GM12872 (cell line): ENCODE data around the gene CREG1.

ENCODE experiments used
- TF ChIP-seq, protein P1 (sequence below): IDR thresholded peaks from 3 replicates; pipeline ENCODE4 v1.5.1; 2011; ENCODE audit warnings: low read depth, mild to moderate bottlenecking, low read length, moderate library complexity; ENCODE audit not compliant: insufficient read depth

Gene CREG1

DNA sequence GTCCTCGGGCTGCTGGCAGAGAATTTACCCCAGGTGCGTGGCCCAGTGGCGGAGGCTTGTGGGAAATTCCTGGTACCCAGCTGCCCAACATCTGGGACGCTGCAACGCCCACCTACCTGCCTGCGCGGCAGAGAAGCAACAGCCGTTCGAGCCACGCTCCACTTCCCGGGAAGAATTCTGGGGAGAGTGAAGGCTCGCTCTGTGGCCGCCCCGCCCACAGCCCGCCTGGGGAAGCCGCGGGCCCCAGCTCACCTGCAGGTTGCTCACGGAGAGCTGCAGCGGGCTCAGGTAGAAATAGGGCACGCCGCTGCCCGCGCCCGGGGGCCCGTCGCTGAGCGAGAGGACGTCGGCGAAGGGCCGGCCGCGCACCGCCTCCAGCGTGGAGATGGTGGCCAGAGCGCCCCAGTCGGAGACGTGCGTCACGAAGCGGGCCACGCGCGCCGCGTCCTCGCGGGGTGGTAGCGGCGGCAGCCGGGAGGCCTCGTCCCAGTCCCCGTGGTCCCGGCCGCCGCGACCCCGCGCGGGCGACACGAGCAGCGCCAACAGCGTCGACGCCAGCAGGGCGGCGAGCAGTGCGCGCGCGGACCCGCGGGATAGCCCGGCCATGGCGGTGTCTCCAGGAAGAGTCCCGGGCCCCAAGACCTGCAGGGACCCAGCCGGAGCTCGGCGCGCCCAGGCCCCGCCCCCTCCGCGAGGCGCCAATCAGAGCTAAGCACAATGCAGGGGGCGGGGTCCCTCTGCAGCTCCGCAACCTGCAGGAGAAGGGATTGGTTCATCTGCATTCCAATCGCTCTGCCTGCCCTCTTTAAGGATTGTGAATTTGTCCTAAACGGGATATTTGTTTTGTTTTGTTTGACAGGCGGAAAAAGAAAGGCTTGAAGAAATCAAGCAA is at the start of gene CREG1:
CREG1 (minus strand) TSS at position 627 of the 892 bp plus-strand sequence.
- TF ChIP-seq, protein P1, sequence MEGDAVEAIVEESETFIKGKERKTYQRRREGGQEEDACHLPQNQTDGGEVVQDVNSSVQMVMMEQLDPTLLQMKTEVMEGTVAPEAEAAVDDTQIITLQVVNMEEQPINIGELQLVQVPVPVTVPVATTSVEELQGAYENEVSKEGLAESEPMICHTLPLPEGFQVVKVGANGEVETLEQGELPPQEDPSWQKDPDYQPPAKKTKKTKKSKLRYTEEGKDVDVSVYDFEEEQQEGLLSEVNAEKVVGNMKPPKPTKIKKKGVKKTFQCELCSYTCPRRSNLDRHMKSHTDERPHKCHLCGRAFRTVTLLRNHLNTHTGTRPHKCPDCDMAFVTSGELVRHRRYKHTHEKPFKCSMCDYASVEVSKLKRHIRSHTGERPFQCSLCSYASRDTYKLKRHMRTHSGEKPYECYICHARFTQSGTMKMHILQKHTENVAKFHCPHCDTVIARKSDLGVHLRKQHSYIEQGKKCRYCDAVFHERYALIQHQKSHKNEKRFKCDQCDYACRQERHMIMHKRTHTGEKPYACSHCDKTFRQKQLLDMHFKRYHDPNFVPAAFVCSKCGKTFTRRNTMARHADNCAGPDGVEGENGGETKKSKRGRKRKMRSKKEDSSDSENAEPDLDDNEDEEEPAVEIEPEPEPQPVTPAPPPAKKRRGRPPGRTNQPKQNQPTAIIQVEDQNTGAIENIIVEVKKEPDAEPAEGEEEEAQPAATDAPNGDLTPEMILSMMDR = no peak

DNA sequence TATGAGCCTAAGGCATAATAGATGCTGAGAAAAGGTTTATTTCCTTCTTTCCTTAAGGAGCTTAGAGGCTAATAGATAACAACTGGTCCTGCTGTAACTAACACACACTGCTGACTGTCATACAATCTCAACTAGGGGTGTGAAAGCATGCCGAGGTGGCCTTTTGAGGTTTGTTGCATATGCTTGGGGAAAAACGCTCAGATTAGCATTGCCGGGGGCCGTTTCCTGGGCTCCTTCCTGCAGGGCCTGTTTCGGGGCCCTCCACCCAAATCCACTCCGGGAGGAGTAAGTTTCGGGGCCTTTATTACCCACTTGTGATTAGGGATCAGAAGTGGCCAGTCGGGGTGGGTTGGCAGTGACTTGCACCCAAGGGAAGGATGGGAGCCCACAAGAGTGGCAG is 49.3 kb upstream of the CREG1 start:
- TF ChIP-seq, protein P1 = no peak

DNA sequence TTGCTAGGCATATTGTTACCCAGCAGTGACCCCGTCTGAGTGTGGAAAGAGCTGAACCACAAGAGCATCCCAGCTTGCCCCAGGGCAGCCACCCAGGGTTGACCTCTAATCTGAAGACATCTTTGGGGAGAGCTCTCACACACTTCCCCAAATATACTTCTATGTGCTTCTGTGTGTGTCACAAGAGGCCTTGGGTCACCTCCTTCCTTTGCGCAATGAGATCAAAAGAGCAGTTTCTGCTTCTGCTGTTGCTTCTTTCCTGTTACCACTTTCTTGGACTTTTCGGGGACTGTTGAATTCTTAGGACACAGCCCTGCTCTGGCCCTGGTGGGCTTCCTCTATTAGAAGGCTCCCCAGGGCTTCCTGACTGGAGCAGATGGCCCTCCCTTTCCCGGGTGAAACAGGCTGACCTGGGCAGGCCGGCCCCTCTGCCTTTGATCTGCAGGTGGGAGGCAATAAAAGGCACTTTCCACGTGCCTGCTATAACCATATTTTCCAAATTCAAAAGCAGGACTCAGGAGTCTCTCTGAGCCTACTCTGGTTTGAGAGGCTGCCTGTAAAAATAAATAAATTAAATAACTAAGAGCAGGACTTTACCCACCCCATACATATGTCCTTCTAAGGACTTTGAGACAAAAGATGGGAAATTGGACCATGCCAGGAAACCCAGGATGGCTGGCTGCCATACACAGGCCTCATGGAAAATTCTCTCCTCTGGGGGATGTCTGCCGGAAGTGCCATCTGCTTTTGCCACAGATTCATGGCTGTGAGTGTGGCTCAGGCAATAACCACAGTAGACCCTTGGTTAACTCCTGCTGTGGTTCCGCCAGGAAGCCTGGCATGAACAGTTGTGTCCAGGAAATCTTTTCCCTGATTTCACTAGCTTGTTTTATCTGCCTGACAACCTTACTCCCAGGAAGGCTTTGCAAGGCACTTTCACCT is 48.2 kb upstream of the CREG1 start:
- TF ChIP-seq, protein P1 = no peak

DNA sequence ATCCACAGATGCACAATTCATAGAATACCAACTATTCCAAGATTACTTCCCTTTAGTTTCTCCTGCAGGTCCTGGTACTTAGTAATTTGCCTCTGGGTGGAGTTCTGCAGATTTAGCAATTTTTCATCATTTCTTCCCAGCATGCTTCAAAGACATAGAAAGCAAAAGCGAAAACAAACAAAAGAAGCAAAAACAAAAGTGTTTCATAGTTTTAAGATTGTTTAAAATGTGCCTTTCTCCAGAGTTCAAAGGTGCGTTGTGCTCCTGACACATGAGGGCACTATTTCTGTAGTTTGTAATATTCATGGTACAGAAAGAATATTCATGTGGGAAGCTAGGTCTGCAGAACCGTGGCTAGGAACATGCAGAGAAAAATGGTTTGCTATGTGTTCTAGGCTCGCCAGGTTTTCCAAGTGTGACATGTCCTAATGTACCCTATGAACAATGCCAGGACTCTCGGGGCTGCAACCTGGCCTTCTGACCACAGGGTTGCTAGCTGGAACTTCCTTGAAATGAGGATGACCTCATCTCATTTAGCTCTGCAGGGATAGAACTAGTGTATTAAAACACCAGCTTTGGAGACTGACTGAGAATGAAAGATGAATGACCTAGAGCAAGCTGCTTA is 46.5 kb upstream of the CREG1 start:
- TF ChIP-seq, protein P1 = peak; percentile 59

DNA sequence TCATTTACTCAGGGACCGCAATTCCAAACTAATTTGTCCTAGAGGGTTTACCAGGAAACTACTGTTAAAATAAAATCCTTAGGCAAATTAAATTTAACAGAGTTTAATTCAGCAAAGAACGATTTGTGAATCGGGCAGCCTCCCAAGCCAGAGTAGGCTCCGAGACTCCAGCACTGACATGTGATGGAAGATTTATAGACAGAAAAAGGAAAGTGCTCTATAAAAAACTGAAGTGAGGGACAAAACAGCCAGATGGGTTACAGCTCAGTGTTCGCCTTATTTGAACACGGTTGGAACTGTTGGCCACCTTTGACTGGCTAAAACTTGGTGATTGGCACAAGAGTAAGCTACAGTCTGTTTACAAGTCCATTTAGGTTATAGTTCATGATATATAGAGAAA is 41.3 kb upstream of the CREG1 start:
- TF ChIP-seq, protein P1 = no peak

DNA sequence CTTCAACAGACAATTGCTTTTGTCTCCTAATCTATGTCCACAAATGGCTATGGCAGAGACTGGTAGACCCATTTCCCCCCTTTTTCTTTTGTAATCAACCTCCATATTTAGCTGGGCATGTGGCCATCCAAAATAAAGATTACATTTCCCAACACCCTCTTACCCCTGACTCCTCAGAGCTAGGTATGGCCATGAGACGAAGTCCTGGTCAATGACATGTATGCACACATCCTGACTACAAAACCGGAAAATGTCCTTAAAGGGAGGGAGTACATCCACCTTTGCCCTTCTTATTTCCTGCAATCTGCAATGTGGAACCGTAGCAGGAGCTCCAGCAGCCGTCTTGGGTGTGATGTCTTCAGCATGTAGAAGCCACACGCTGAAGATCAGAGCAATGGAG is 40.3 kb upstream of the CREG1 start:
- TF ChIP-seq, protein P1 = no peak

DNA sequence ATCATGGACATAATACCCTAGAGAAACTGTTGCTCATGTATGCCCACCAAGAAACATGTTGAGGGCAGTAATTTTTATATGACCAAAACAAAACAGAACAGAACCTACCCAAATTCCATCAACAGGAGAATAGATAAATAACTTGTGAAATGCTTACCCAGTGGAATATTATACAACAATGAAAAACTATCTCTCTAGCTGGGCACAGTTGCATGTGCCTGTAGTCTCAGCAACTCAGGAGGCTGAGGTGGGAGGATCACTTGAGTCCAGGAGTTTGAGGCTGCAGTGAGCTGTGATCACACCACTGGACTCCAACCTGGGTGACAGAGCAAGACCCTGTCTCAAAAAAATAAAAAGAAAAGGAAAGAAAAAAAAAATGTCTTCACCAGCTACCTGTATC is 38.9 kb upstream of the CREG1 start:
- TF ChIP-seq, protein P1 = no peak
